HFFc6 (cell line): ENCODE data around the gene GOLIM4. TPM values are rescaled to one million over a fixed set of nuclear protein-coding genes. Genes with fewer than 3 reads are reported as not detected.
"Not testable (repeated sequence)": the region's sequence is repeated elsewhere in the genome, so short reads cannot be mapped to it uniquely, and the experiment has no call there.

ENCODE experiments used
- DNase-seq: peaks from one replicate; pipeline ENCODE4 v3.0.0-alpha.2; 2018
- H3K27ac Mint-ChIP-seq: 2 replicates; pipeline ENCODE4 v1.8.0; 2020; ENCODE audit warnings: mild to moderate bottlenecking, mixed read lengths
- H3K27me3 Mint-ChIP-seq: 2 replicates; pipeline ENCODE4 v1.8.0; 2021; ENCODE audit warnings: mild to moderate bottlenecking, moderate library complexity, mixed read lengths; ENCODE audit not compliant: insufficient read depth
- H3K36me3 Mint-ChIP-seq: 2 replicates; pipeline ENCODE4 v1.8.0; 2021; ENCODE audit warnings: low read depth, mixed read lengths
- H3K4me1 Mint-ChIP-seq: 2 replicates; pipeline ENCODE4 v1.8.0; 2020; ENCODE audit warnings: low read depth, mixed read lengths
- H3K4me3 Mint-ChIP-seq: 2 replicates; pipeline ENCODE4 v1.8.0; 2020; ENCODE audit warnings: mild to moderate bottlenecking, moderate library complexity, mixed read lengths
- H3K9me3 Mint-ChIP-seq: 2 replicates; pipeline ENCODE4 v1.8.0; 2020; ENCODE audit warnings: mild to moderate bottlenecking, mixed read lengths
- CTCF ChIP-seq: fragments of 200-600 bp; sonication (generic); IDR thresholded peaks from 2 replicates; pipeline ENCODE4 v1.5.0; 2021; ENCODE audit warnings: antibody characterized with exemption, mild to moderate bottlenecking
- total RNA-seq, 6 experiments: library from RNA; stranded (reverse); fragmentation: NEBNext Ultra II Directional; extraction: Animal tissue kit (Norgen Biotek cat#: 25700); gene quantifications; 2 replicates in 1 of 6; 3 replicates in 5 of 6; pipeline ENCODE4 v1.2.3, GENCODE V29; 2021

The GOLIM4 gene
- total RNA-seq, 6 experiments from 2014 or later: 99.8 to 141 (median 130) TPM

GRCh38 chr3:168026764-168027163 is 69.0 kb downstream of the GOLIM4 start:
- H3K27me3 Mint-ChIP-seq: no peaks in the 10 kb centered on the region; the same call in 1 of the 2 replicates
- TF ChIP-seq CTCF: no peak
- no peak for DNase-seq
- H3K27ac Mint-ChIP-seq: no peak overlapping the region; the same call in 1 of the 2 replicates
- peaks cover 39% of the 10 kb centered on the region for H3K4me1 Mint-ChIP-seq
- no peak overlapping the region for H3K4me3 Mint-ChIP-seq
- H3K9me3 Mint-ChIP-seq: no peaks in the 10 kb centered on the region
- H3K36me3 Mint-ChIP-seq: peaks cover 74% of the 10 kb centered on the region

- H3K27ac Mint-ChIP-seq: peak overlapping the region; percentile 96
- peak overlapping the region; percentile 69 for H3K4me3 Mint-ChIP-seq
- H3K36me3 Mint-ChIP-seq: peaks cover 70% of the 10 kb centered on the region
- H3K27me3 Mint-ChIP-seq: no peaks in the 10 kb centered on the region; the same call in 1 of the 2 replicates
- TF ChIP-seq CTCF: no peak
- H3K4me1 Mint-ChIP-seq: peaks cover 34% of the 10 kb centered on the region
- peak; percentile 19 for DNase-seq
- no peaks in the 10 kb centered on the region for H3K9me3 Mint-ChIP-seq
These were observed 70.6 kb downstream of the GOLIM4 start for GRCh38 chr3:168025076-168025475.

- peaks cover 34% of the 10 kb centered on the region for H3K4me1 Mint-ChIP-seq
- peaks cover 68% of the 10 kb centered on the region for H3K36me3 Mint-ChIP-seq
- no peaks in the 10 kb centered on the region for H3K9me3 Mint-ChIP-seq
- peak; percentile 88 for DNase-seq
- no peaks in the 10 kb centered on the region; the same call in 1 of the 2 replicates for H3K27me3 Mint-ChIP-seq
- H3K27ac Mint-ChIP-seq: peak overlapping the region; percentile 96
- H3K4me3 Mint-ChIP-seq: peak overlapping the region; percentile 69
- no peak for TF ChIP-seq CTCF
These were observed 71.2 kb downstream of the GOLIM4 start for GRCh38 chr3:168024537-168024941.

- H3K27me3 Mint-ChIP-seq: no peaks in the 10 kb centered on the region; the same call in 1 of the 2 replicates
- H3K4me1 Mint-ChIP-seq: peaks cover 34% of the 10 kb centered on the region
- no peak overlapping the region for H3K27ac Mint-ChIP-seq
- no peak for TF ChIP-seq CTCF
- H3K36me3 Mint-ChIP-seq: peaks cover 70% of the 10 kb centered on the region
- no peak for DNase-seq
- no peak overlapping the region for H3K4me3 Mint-ChIP-seq
- H3K9me3 Mint-ChIP-seq: no peaks in the 10 kb centered on the region
These were observed 73.8 kb downstream of the GOLIM4 start for GRCh38 chr3:168021737-168022450.

GRCh38 chr3:168011280-168011679 is 84.4 kb downstream of the GOLIM4 start:
- H3K27ac Mint-ChIP-seq, H3K27me3 Mint-ChIP-seq, DNase-seq, H3K9me3 Mint-ChIP-seq, H3K4me3 Mint-ChIP-seq, H3K4me1 Mint-ChIP-seq: not testable (repeated sequence)
- H3K36me3 Mint-ChIP-seq: peaks cover 25% of the 10 kb centered on the region

- no peaks in the 10 kb centered on the region; the same call in 1 of the 2 replicates for H3K27me3 Mint-ChIP-seq
- no peak overlapping the region for H3K27ac Mint-ChIP-seq
- no peak overlapping the region for H3K4me3 Mint-ChIP-seq
- peaks cover 25% of the 10 kb centered on the region for H3K36me3 Mint-ChIP-seq
- no peak for DNase-seq
- peaks cover 7% of the 10 kb centered on the region for H3K9me3 Mint-ChIP-seq
- no peak for TF ChIP-seq CTCF
- peaks cover 13% of the 10 kb centered on the region for H3K4me1 Mint-ChIP-seq
These were observed 89.1 kb downstream of the GOLIM4 start for GRCh38 chr3:168006584-168006983.
